Urinary bladder (tissue), 4 donors: ENCODE measurements around the gene ADM2. TPM values are rescaled to one million over a fixed set of nuclear protein-coding genes. Genes with fewer than 3 reads are reported as not detected.
"Not testable (repeated sequence)": the region's sequence is repeated elsewhere in the genome, so short reads cannot be mapped to it uniquely, and the experiment has no call there.

Experiments used
- DNase-seq: peaks from one replicate; pipeline ENCODE4 v3.0.0-alpha.2; 2015; ENCODE audit errors: extremely low spot score
- H3K27ac ChIP-seq: one replicate; pipeline ENCODE4 v1.5.1; 2013; ENCODE audit warnings: low read depth, mild to moderate bottlenecking, moderate library complexity
- H3K36me3 ChIP-seq: one replicate; pipeline ENCODE4 v1.6.1; 2013; ENCODE audit warnings: mild to moderate bottlenecking, moderate library complexity; ENCODE audit not compliant: insufficient read depth
- H3K4me1 ChIP-seq: one replicate; pipeline ENCODE4 v1.6.1; 2013; ENCODE audit warnings: mild to moderate bottlenecking, moderate library complexity; ENCODE audit not compliant: insufficient read depth
- H3K4me3 ChIP-seq: one replicate; pipeline ENCODE4 v1.5.1; 2013; ENCODE audit warnings: low read depth, low read length
- WGBS: extraction: QIAGEN DNeasy Blood & Tissue Kit; methylation state at CpG from one replicate; pipeline ENCODE4 v1.1.7; 2013; 5-methylcytosine and 5-hydroxymethylcytosine counted together
- polyA plus RNA-seq: library from polyadenylated mRNA; stranded (reverse); fragments of 200-250 nt; gene quantifications from one replicate; pipeline ENCODE4 v1.2.3, GENCODE V29; 2013
- total RNA-seq: library from RNA; depleted of rRNA; stranded (reverse); fragments of >200 nt; gene quantifications from one replicate; pipeline ENCODE4 v1.2.3, GENCODE V29; 2014
- donor health status: healthy with polysubstance abuse.
- donor health status: healthy.

Gene ADM2, protein sequence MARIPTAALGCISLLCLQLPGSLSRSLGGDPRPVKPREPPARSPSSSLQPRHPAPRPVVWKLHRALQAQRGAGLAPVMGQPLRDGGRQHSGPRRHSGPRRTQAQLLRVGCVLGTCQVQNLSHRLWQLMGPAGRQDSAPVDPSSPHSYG
- 0.37 TPM for total RNA-seq
- 0.11 TPM for polyA plus RNA-seq

DNA sequence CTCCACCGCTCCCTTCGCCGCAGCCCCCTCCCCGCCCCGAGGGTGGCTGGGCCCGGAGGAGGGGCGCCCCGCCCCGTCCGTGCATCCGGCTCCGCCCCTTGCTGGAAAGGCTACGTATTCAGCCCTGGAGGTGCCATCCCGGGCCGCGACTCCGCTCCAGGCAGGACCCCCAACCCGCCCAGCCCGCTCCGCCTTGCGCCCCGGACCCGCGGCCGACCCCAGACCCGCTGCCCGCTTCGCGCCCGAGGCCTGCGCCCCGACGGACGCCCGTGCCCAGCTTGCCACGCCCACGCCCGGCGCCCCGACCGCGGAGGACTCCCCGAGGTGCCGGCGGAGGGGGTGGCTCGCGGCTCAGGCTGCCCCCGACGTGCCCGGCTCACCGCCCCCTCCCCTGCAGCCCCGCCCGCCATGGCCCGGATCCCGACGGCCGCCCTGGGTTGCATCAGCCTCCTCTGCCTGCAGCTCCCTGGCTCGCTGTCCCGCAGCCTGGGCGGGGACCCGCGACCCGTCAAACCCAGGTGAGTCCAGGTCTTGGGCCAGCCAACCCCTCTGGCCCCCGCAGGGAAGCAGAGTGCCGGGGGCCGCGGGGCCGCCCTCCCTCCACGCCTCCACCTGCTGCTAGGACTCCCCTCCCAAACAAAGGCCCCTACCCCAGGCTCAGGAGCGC lies at the start of gene ADM2:
ADM2 (plus strand) TSS at position 104 of the 667 bp plus-strand sequence; CDS start at position 409, 305 bp downstream.
- peak within 1 kb of the TSS; percentile 44 for H3K4me3 ChIP-seq
- no peak within 1 kb of the TSS for H3K27ac ChIP-seq
- H3K4me1 ChIP-seq: no peaks in the 10 kb centered on the region
- 2% methylated on average over 70 of the region's 70 CpGs for WGBS
- DNase-seq: no peak
- no peaks in the 10 kb centered on the region for H3K36me3 ChIP-seq

DNA sequence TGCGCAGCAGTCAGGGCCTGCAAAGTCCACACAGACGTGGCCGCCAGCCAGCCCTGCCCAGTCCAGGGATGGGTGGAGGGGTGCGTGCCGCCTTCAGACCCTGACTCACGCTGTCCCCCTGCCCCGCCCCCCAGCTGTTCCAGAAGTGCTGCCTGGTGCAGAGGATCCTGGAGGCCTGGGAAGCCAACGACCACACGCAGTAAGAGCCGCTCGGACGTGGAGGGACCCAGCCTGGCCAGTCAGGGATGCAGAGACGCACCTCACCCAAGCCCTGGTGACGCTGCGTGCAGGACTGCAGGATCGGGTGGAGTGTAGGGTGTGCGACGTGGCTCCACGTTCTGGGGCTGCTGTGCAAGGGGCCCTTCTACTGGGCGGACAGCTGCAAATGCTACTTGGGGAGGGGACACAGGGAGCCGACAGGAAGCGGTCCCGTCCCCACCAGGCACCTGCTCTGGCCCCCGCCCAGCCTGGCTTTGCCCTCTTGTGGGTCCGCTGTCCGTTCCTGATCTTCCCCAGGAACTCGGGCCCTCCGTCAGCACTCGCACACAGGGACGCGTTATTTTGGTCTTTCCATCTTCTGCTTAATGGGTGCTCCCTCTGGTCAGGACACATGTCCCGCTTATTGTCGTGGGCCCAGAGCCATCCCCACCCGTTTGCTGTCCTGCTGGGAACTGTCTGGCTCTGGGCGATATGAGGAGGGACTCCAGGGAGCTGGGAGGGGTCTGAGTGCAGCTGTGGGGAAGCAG lies 49.0 kb upstream of the ADM2 start:
- Histone ChIP-seq H3K4me1 (no peaks in the 10 kb centered on the region), H3K36me3 (peaks cover 8% of the 10 kb centered on the region), H3K27ac (no peak overlapping the region), H3K4me3 (no peak overlapping the region)
- 94% methylated on average over 35 of the region's 35 CpGs for WGBS
- DNase-seq: no peak

DNA sequence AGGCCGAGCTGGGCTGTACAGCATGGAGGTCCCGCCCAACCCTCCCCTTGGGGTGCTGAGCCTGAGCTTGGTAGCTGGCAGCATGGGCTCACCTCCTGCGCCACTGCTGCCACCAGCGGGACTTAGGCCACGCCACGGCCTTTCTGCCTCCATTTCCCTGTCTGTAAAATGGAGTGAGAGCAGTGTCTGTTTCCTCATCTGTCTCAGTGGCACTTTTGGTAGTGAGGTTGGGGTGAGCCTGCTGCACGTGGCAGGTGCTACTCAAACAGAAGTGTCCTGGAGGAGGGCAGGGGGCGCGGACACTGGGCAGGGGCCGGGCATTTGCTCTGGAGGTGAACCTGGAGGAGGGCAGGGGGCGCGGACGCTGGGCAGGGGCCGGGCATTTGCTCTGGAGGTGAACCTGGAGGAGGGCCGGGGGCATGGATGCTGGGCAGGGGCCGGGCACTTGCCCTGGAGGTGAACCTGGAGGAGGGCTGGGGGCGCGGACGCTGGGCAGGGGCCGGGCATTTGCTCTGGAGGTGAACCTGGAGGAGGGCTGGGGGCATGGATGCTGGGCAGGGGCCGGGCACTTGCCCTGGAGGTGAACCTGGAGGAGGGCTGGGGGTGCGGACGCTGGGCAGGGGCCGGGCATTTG lies 48.3 kb upstream of the ADM2 start:
- not testable (repeated sequence) for H3K4me1 ChIP-seq, H3K4me3 ChIP-seq, DNase-seq, H3K27ac ChIP-seq
- WGBS: 90% methylated on average over 18 of the region's 24 CpGs
- H3K36me3 ChIP-seq: peaks cover 13% of the 10 kb centered on the region

DNA sequence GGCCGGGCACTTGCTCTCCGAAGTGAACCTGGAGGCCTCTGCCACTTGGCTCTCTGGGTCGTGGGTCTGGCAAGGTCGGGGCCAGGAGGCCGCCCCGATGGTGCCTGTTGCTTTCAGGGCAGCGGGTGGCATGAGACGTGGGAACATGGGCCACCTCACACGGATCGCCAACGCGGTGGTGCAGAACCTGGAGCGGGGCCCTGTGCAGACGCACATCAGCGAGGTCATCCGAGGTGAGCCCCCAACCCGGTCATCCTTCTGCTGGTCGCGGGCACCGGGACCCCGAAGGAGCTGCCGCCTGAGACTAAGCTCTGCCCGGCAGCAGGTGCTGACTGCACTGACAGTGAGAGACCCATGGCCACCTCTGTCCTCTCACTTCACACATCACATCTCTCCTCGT lies 46.5 kb upstream of the ADM2 start:
- Histone ChIP-seq H3K27ac (no peak overlapping the region), H3K36me3 (peaks cover 14% of the 10 kb centered on the region), H3K4me1 (no peaks in the 10 kb centered on the region), H3K4me3 (no peak overlapping the region)
- no peak for DNase-seq
- WGBS: 88% methylated on average over 24 of the region's 24 CpGs

DNA sequence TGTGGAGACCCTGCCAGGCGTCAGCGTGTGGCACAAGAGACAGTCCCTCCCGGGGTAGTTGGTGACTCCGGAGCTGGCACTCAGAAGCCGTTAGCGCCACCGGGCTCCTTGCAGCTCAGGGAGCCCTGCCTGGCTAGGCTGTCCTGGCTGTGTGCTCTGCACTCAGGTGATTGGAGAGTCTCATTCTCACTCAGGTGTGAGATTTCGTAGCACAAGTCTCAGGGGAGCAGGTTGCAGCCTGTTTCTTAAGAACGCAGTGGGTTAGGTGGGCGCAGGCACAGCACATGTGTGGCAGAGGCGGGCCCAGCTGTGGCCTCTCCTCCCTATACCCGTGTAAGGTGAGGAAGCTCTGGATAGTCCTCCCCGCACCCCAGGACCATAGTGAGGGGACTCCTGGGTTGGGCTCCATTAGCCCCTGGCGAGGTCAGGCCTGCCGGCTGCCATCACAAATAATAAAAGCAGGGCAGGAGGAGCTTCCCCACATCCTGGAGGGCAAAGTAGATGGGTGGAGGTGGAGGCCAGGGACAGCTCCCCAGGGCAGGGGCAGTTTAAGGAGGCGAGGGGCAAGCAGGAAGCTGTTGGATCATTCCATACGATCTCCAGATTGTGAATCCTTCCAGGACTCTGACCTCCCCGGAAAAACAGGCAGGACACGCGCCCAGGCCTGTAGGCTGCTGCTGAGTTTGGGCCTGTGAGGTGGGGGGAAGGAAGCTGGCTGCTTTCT lies 45.9 kb upstream of the ADM2 start:
- H3K36me3 ChIP-seq: peaks cover 11% of the 10 kb centered on the region
- H3K27ac ChIP-seq: no peak overlapping the region
- H3K4me3 ChIP-seq: no peak overlapping the region
- no peak for DNase-seq
- no peaks in the 10 kb centered on the region for H3K4me1 ChIP-seq
- 81% methylated on average over 20 of the region's 20 CpGs for WGBS

DNA sequence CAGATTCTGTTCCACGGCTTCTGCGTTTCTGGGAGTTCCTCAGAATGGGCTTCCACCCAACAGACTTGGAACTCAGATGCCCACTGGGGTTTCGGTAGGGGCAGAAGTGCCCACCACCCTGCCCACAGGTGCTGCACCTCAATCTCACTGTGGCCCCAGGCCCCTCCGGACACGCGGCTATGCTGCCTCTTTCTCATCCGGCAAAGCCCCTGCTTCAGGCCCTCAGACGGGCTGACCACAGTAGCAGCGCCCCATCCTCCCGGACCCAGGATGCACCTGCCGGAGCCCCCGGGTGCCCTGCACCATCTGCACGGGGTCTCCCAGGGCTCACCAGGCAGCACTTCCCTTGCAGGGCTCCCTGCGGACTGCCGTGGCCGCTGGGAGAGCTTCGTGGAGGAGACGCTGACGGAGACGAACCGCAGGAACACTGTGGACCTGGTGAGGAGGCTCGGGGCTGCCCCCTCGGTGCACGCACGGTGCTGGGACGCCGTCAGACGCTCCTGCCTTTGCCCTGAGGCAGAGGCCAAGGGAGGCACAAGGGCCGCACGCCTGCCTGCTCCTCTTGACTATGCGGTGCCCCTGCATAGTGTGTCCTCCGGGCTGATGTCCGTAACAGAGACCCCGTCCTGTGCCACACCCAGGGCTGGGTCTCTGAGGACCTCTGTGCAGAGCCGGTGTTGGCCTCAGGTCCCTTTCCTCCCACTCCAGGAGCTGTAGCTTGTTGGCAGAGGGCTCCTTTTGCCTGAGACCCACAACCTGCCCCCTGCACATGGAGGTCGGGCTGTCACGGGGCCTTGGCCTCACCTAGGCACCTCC lies 45.1 kb upstream of the ADM2 start:
- DNase-seq: no peak
- 89% methylated on average over 37 of the region's 37 CpGs for WGBS
- Histone ChIP-seq H3K27ac (no peak overlapping the region), H3K36me3 (peaks cover 10% of the 10 kb centered on the region), H3K4me1 (no peaks in the 10 kb centered on the region), H3K4me3 (no peak overlapping the region)

DNA sequence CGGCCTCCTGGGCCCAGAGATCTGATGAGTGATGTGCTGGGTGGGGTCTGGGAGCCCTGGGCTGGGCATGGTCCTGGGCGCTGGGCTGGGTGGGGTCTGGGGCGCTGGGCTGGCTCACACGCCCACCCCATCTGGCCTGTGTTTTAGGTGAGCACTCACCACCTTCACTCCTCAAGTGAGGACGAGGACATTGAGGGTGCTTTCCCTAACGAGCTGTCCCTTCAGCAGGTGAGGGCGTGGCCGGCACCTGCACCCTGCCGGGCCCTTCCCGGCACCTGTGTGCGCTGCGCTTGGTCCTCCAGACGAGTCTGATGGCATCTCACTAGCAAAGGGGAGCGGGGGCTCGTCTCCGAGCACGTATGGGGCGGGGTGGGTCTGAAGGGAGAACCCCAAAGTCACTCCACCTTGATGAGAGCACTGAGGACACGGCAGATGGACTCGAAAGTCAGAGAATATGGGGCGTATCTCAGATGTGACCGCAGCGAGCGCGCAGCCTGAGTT lies 44.5 kb upstream of the ADM2 start:
- Histone ChIP-seq H3K36me3 (peaks cover 8% of the 10 kb centered on the region), H3K27ac (no peak overlapping the region), H3K4me3 (no peak overlapping the region), H3K4me1 (no peaks in the 10 kb centered on the region)
- 93% methylated on average over 25 of the region's 25 CpGs for WGBS
- no peak for DNase-seq

DNA sequence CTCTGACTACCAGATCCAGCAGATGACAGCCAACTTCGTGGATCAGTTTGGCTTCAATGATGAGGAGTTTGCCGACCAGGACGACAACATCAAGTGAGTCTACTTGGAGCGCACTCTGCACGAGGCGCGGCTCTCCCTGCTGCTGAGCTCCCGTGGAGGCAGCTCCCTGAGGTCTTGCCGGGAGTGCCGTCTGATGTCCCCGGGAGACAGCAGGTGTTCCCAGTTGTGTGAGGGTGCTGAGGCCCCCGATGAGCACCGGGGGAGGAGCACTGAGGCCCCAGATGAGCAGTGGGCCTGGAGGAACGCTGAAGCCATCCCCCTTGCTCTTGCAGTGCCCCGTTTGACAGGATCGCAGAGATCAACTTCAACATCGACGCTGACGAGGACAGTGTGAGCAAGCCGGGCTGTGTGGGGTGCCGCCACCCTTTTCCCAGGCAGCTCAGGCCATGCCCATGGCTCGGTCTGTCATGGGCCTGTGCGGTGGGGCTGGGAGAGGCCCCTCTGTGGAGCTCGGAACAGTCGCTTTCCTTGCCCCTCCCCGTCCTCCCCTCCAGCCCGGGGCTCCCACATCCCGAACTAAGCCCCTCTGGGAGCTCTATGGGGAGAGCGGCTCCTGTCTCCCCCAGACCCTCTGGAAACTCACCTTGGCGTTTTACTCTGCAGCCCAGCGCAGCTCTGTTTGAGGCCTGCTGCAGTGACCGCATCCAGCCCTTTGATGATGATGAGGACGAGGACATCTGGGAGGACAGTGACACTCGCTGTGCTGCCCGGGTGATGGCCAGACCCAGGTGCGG lies 43.6 kb upstream of the ADM2 start:
- WGBS: 86% methylated on average over 36 of the region's 36 CpGs
- Histone ChIP-seq H3K27ac (no peak overlapping the region), H3K4me1 (no peaks in the 10 kb centered on the region), H3K36me3 (peaks cover 8% of the 10 kb centered on the region), H3K4me3 (no peak overlapping the region)
- DNase-seq: no peak

DNA sequence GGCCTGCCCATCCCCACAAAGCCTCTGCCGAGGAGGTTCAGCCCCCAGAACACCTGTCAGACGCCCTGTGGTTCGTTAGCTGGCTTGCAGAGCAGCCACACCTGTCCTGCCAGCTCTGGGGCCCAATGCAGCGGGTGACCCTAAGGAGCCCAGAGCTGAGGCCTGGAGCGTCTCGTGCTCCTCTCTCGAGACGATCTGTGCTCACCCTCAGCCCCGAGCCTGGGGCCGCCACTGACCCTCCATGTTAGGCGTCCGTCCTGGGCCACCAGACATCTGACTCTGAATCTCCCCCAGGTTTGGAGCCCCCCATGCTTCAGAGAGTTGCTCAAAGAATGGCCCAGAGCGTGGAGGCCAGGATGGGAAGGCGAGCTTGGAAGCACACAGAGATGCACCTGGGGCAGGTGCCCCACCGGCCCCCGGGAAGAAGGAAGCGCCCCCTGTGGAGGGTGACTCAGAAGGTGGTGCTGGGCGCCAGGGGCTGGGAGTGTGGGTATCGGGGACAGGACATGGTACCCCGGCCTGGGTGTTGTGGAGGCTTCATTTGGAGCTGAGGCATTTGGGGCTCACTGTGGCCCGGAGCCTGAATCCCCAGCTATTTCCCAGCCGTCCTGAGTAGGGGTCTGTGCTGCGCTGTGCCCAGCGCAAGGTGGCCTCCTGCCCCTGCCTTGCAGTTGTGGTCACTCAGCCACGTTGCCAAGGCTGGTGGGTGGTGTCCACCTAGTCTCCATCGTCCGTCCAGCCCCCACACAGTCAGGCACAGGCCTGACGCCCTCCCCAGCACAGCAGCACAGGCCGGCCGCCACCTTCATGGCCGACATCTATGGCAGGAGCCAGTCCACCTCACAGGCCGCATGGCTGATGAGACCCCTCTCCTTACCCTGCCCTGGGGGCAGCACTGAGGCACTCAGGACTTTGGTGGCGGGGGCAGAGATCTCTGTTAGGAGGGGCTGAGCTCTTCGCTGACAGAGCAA lies 42.8 kb upstream of the ADM2 start:
- DNase-seq: no peak
- Histone ChIP-seq H3K4me3 (no peak overlapping the region), H3K4me1 (no peaks in the 10 kb centered on the region), H3K36me3 (peaks cover 8% of the 10 kb centered on the region), H3K27ac (no peak overlapping the region)
- 87% methylated on average over 34 of the region's 34 CpGs for WGBS

DNA sequence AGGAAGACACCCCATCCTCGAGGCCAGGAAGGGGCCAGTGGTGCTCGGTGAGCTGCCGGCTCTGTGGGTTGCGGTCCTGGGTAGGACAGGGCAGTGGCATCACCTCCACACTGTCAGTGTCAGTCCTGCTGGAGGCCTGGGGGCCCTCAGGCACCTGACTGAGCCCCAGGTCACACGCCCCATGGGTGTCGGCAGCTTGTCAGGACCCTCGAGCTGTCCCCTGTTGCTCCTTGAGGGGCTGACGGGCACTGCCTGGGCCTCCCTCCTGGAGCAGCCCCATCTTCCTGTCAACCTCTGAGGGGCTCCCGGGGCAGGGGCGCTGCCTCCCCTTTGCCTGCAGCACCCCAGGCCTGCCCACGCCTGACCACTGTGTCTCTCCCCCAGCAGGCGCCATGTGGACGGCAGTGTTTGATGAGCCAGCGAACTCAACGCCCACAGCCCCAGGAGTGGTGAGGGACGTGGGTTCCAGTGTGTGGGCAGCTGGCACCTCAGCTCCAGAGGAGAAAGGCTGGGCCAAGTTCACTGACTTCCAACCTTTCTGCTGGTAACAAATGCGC lies 42.0 kb upstream of the ADM2 start:
- no peak overlapping the region for H3K27ac ChIP-seq
- 90% methylated on average over 17 of the region's 17 CpGs for WGBS
- H3K4me1 ChIP-seq: no peaks in the 10 kb centered on the region
- DNase-seq: no peak
- H3K4me3 ChIP-seq: no peak overlapping the region
- H3K36me3 ChIP-seq: peaks cover 8% of the 10 kb centered on the region

DNA sequence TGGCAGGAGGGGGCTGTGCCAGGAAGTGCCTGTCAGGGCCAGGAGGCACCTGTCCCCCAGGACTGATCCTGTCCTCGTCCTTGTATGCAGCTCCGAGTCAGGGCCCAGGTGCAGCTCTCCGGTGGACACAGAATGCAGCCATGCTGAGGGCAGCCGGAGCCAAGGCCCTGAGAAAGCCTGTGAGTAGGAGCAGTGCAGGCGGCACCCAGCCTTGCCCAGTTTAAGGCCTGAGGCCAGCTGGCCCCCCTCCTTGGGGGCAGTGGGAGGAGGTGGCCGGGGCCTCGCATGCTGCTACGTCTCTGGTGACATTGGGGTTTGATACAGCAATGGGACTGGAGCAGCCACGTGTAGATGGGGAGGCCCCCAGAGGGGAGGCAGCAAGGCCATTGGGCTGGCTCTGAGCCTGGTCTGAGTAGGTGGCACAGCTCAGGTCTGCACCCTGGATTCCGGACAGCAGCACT lies 41.4 kb upstream of the ADM2 start:
- Histone ChIP-seq H3K4me1 (no peaks in the 10 kb centered on the region), H3K4me3 (no peak overlapping the region), H3K36me3 (peaks cover 8% of the 10 kb centered on the region), H3K27ac (no peak overlapping the region)
- WGBS: 82% methylated on average over 10 of the region's 10 CpGs
- no peak for DNase-seq
